Immature natural killer cell (primary cell): ENCODE data around the gene C11orf87. TPM values are rescaled to one million over a fixed set of nuclear protein-coding genes. Genes with fewer than 3 reads are reported as not detected.

Experiments
- DNase-seq, 3 donors: peaks; one replicate each; pipeline ENCODE4 v3.0.0; 2022; ENCODE audit warnings: mixed read lengths in 1 of 3
- H3K27ac Mint-ChIP-seq, 6 donors: one replicate each; pipeline ENCODE4 v1.8.0; 2020; ENCODE audit warnings: mixed read lengths in 6 of 6, mild to moderate bottlenecking in 5 of 6, inconsistent platforms in 4 of 6, moderate library complexity in 3 of 6
- H3K27me3 Mint-ChIP-seq, 3 donors: one replicate each; pipeline ENCODE4 v1.8.0; 2020 to 2021; ENCODE audit warnings: low read depth in 3 of 3, mild to moderate bottlenecking in 3 of 3, mixed read lengths in 3 of 3, moderate library complexity in 3 of 3, inconsistent platforms in 1 of 3
- H3K36me3 Mint-ChIP-seq, 3 donors: one replicate each; pipeline ENCODE4 v1.8.0; 2020; ENCODE audit warnings: mixed read lengths in 3 of 3, inconsistent platforms in 2 of 3, mild to moderate bottlenecking in 2 of 3
- H3K4me1 Mint-ChIP-seq, 2 donors: one replicate each; pipeline ENCODE4 v1.8.0; 2020; ENCODE audit warnings: inconsistent platforms in 2 of 2, mild to moderate bottlenecking in 2 of 2, mixed read lengths in 2 of 2, moderate library complexity in 1 of 2
- H3K4me3 Mint-ChIP-seq, 5 donors: one replicate each; pipeline ENCODE4 v1.8.0; 2020; ENCODE audit warnings: mild to moderate bottlenecking in 5 of 5, mixed read lengths in 5 of 5, inconsistent platforms in 3 of 5, moderate library complexity in 3 of 5
- H3K9me3 Mint-ChIP-seq, 6 donors: one replicate each; pipeline ENCODE4 v1.8.0; 2020; ENCODE audit warnings: mild to moderate bottlenecking in 6 of 6, mixed read lengths in 6 of 6, inconsistent platforms in 4 of 6, moderate library complexity in 3 of 6
- polyA plus RNA-seq, 3 donors: library from polyadenylated mRNA; unstranded; fragments of 300-500 nt; fragmentation: Illumina TruSeq; gene quantifications; one replicate each; pipeline ENCODE4 v1.2.3, GENCODE V29; 2021

Gene C11orf87
- polyA plus RNA-seq, 3 donors from 2014 or later = 0.06 TPM; not detected in 2

- Mint-ChIP-seq H3K36me3 (peaks cover 0 to 4% (median 0%) of the 10 kb centered on the region in 3 donors), H3K9me3 (peaks cover 2 to 22% (median 9%) of the 10 kb centered on the region in 6 donors), H3K4me1 (no peaks in the 10 kb centered on the region), H3K27me3 (peaks cover 8 to 15% (median 9%) of the 10 kb centered on the region in 3 donors), H3K27ac (no peak overlapping the region), H3K4me3 (no peak overlapping the region)
- DNase-seq = no peak
These were observed 1.6 kb downstream of the C11orf87 start for GRCh38 chr11:109423466-109424190.

GRCh38 chr11:109424901-109425300 lies 2.9 kb downstream of the C11orf87 start:
- Mint-ChIP-seq H3K36me3 (peaks cover 0 to 4% (median 0%) of the 10 kb centered on the region in 3 donors), H3K27ac (no peak overlapping the region), H3K4me1 (no peaks in the 10 kb centered on the region), H3K27me3 (peaks cover 8 to 12% (median 9%) of the 10 kb centered on the region in 3 donors), H3K9me3 (peaks cover 2 to 22% (median 9%) of the 10 kb centered on the region in 6 donors), H3K4me3 (no peak overlapping the region)
- DNase-seq = no peak

GRCh38 chr11:109425554-109425953 lies 3.6 kb downstream of the C11orf87 start:
- H3K36me3 Mint-ChIP-seq = peaks cover 0 to 4% (median 0%) of the 10 kb centered on the region in 3 donors
- peaks cover 9 to 12% (median 10%) of the 10 kb centered on the region in 3 donors for H3K27me3 Mint-ChIP-seq
- no peak for DNase-seq
- H3K4me3 Mint-ChIP-seq = no peak overlapping the region
- no peaks in the 10 kb centered on the region for H3K4me1 Mint-ChIP-seq
- H3K27ac Mint-ChIP-seq = no peak overlapping the region
- H3K9me3 Mint-ChIP-seq = peaks cover 2 to 23% (median 9%) of the 10 kb centered on the region in 6 donors

GRCh38 chr11:109426442-109427240 lies 4.7 kb downstream of the C11orf87 start:
- peaks cover 7% of the 10 kb centered on the region in 3 donors for H3K27me3 Mint-ChIP-seq
- no peak overlapping the region for H3K4me3 Mint-ChIP-seq
- H3K4me1 Mint-ChIP-seq = no peaks in the 10 kb centered on the region
- H3K9me3 Mint-ChIP-seq = peaks cover 0 to 18% (median 5%) of the 10 kb centered on the region in 6 donors
- H3K27ac Mint-ChIP-seq = no peak overlapping the region
- no peaks in the 10 kb centered on the region for H3K36me3 Mint-ChIP-seq
- no peak for DNase-seq

GRCh38 chr11:109432105-109432504 lies 10.1 kb downstream of the C11orf87 start:
- Mint-ChIP-seq H3K27ac (no peak overlapping the region), H3K4me1 (no peaks in the 10 kb centered on the region), H3K36me3 (no peaks in the 10 kb centered on the region), H3K9me3 (peaks cover 0 to 14% (median 2%) of the 10 kb centered on the region in 6 donors), H3K27me3 (peaks cover 0 to 2% (median 2%) of the 10 kb centered on the region in 3 donors), H3K4me3 (no peak overlapping the region)
- DNase-seq = no peak

- Mint-ChIP-seq H3K36me3 (no peaks in the 10 kb centered on the region), H3K27ac (no peak overlapping the region), H3K27me3 (peaks cover 0 to 2% (median 2%) of the 10 kb centered on the region in 3 donors), H3K9me3 (peaks cover 0 to 14% (median 2%) of the 10 kb centered on the region in 6 donors), H3K4me1 (no peaks in the 10 kb centered on the region), H3K4me3 (no peak overlapping the region)
- no peak for DNase-seq
These were observed 11.8 kb downstream of the C11orf87 start for GRCh38 chr11:109433753-109434256.

GRCh38 chr11:109435121-109435742 lies 13.2 kb downstream of the C11orf87 start:
- Mint-ChIP-seq H3K27ac (no peak overlapping the region), H3K36me3 (no peaks in the 10 kb centered on the region), H3K27me3 (peaks cover 0 to 2% (median 0%) of the 10 kb centered on the region in 3 donors), H3K4me1 (no peaks in the 10 kb centered on the region), H3K9me3 (peaks cover 0 to 14% (median 0%) of the 10 kb centered on the region in 6 donors), H3K4me3 (no peak overlapping the region)
- no peak for DNase-seq

- no peak overlapping the region for H3K27ac Mint-ChIP-seq
- no peaks in the 10 kb centered on the region for H3K27me3 Mint-ChIP-seq
These were observed 17.7 kb downstream of the C11orf87 start for GRCh38 chr11:109439684-109440083.

GRCh38 chr11:109443052-109443451 lies 21.1 kb downstream of the C11orf87 start:
- Mint-ChIP-seq H3K9me3 (peaks cover 0 to 9% (median 4%) of the 10 kb centered on the region in 6 donors), H3K4me1 (no peaks in the 10 kb centered on the region)

More at GRCh38 chr11:109439684-109440083, 17.7 kb downstream of the C11orf87 start:
- Mint-ChIP-seq H3K4me3 (no peak overlapping the region), H3K36me3 (no peaks in the 10 kb centered on the region), H3K4me1 (no peaks in the 10 kb centered on the region), H3K9me3 (peaks cover 0 to 8% (median 0%) of the 10 kb centered on the region in 6 donors)
- DNase-seq = no peak

GRCh38 chr11:109454857-109455256 lies 32.9 kb downstream of the C11orf87 start:
- peaks cover 0 to 2% (median 0%) of the 10 kb centered on the region in 3 donors for H3K27me3 Mint-ChIP-seq
- H3K27ac Mint-ChIP-seq = no peak overlapping the region
- H3K4me1 Mint-ChIP-seq = no peaks in the 10 kb centered on the region
- no peaks in the 10 kb centered on the region for H3K36me3 Mint-ChIP-seq
- no peak for DNase-seq
- peaks cover 0 to 16% (median 4%) of the 10 kb centered on the region in 6 donors for H3K9me3 Mint-ChIP-seq
- no peak overlapping the region for H3K4me3 Mint-ChIP-seq

More at GRCh38 chr11:109443052-109443451, 21.1 kb downstream of the C11orf87 start:
- DNase-seq = no peak
- no peak overlapping the region for H3K27ac Mint-ChIP-seq
- no peaks in the 10 kb centered on the region for H3K36me3 Mint-ChIP-seq
- peaks cover 0 to 3% (median 0%) of the 10 kb centered on the region in 3 donors for H3K27me3 Mint-ChIP-seq
- H3K4me3 Mint-ChIP-seq = no peak overlapping the region
